Mesendoderm (in vitro differentiated cells): Measurements from ENCODE around the gene CCDC47.
"Not testable (repeated sequence)": the region's sequence is repeated elsewhere in the genome, so short reads cannot be mapped to it uniquely, and the experiment has no call there.

Experiments
- DNase-seq: peaks from one replicate; pipeline ENCODE4 v3.0.0; 2013
- H2AK5ac ChIP-seq: 2 replicates; pipeline ENCODE4 v1.6.1; 2013; ENCODE audit warnings: low read length, inconsistent platforms
- H2BK120ac ChIP-seq: 2 replicates; pipeline ENCODE4 v1.6.1; 2013; ENCODE audit warnings: low read depth, mild to moderate bottlenecking, low read length, moderate library complexity, mixed read lengths
- H2BK15ac ChIP-seq: replicated peaks from 2 replicates; pipeline ENCODE4 v1.6.1; 2013; ENCODE audit warnings: low read depth, mild to moderate bottlenecking, moderate library complexity
- H2BK5ac ChIP-seq: 2 replicates; pipeline ENCODE4 v1.6.1; 2013; ENCODE audit warnings: low read length, inconsistent platforms
- H3K18ac ChIP-seq: 2 replicates; pipeline ENCODE4 v1.6.1; 2013; ENCODE audit warnings: mild to moderate bottlenecking, low read length, mixed read lengths
- H3K23ac ChIP-seq: one replicate; pipeline ENCODE4 v1.6.1; 2013; ENCODE audit warnings: low read length
- H3K27ac ChIP-seq: 2 replicates; pipeline ENCODE4 v1.5.1; 2013; ENCODE audit warnings: low read depth, mild to moderate bottlenecking, inconsistent platforms, low read length, moderate library complexity
- H3K27me3 ChIP-seq: 2 replicates; pipeline ENCODE4 v1.6.1; 2013; ENCODE audit warnings: low read length, control low read depth, mild to moderate bottlenecking, inconsistent platforms; ENCODE audit not compliant: insufficient read depth, poor library complexity
- H3K36me3 ChIP-seq: 2 replicates; pipeline ENCODE4 v1.6.1; 2013; ENCODE audit warnings: low read length, inconsistent platforms; ENCODE audit not compliant: control insufficient read depth, insufficient read depth
- H3K4ac ChIP-seq: one replicate; pipeline ENCODE4 v1.6.1; 2013; ENCODE audit warnings: low read depth, mild to moderate bottlenecking, low read length, moderate library complexity
- H3K4me1 ChIP-seq: 2 replicates; pipeline ENCODE4 v1.6.1; 2013; ENCODE audit warnings: low read depth, low read length, inconsistent platforms; ENCODE audit not compliant: control insufficient read depth
- H3K4me2 ChIP-seq: 2 replicates; pipeline ENCODE4 v1.6.1; 2013; ENCODE audit warnings: low read length
- H3K4me3 ChIP-seq: 2 replicates; pipeline ENCODE4 v1.5.1; 2013; ENCODE audit warnings: mild to moderate bottlenecking, low read length
- H3K56ac ChIP-seq: one replicate; pipeline ENCODE4 v1.6.1; 2013; ENCODE audit warnings: low read length
- H3K79me1 ChIP-seq: 2 replicates; pipeline ENCODE4 v1.6.1; 2013; ENCODE audit warnings: low read length, inconsistent platforms
- H3K79me2 ChIP-seq: 2 replicates; pipeline ENCODE4 v1.6.1; 2013; ENCODE audit warnings: mild to moderate bottlenecking, low read length; ENCODE audit not compliant: control insufficient read depth, insufficient read depth
- H3K9ac ChIP-seq: 2 replicates; pipeline ENCODE4 v1.6.1; 2013; ENCODE audit warnings: low read length, inconsistent platforms
- H4K5ac ChIP-seq: one replicate; pipeline ENCODE4 v1.6.1; 2013; ENCODE audit warnings: low read length
- H4K8ac ChIP-seq: one replicate; pipeline ENCODE4 v1.6.1; 2013; ENCODE audit warnings: low read depth, mild to moderate bottlenecking, control low read depth, low read length, moderate library complexity
- WGBS: extraction: QIAGEN DNeasy Blood & Tissue Kit; methylation state at CpG from one replicate; pipeline ENCODE4 v1.1.7; 2013; ENCODE audit warnings: low lambda C conversion rate, missing lambda C conversion rate; ENCODE audit not compliant: insufficient coverage; ENCODE audit errors: extremely low coverage; 5-methylcytosine and 5-hydroxymethylcytosine counted together

Gene CCDC47

DNA sequence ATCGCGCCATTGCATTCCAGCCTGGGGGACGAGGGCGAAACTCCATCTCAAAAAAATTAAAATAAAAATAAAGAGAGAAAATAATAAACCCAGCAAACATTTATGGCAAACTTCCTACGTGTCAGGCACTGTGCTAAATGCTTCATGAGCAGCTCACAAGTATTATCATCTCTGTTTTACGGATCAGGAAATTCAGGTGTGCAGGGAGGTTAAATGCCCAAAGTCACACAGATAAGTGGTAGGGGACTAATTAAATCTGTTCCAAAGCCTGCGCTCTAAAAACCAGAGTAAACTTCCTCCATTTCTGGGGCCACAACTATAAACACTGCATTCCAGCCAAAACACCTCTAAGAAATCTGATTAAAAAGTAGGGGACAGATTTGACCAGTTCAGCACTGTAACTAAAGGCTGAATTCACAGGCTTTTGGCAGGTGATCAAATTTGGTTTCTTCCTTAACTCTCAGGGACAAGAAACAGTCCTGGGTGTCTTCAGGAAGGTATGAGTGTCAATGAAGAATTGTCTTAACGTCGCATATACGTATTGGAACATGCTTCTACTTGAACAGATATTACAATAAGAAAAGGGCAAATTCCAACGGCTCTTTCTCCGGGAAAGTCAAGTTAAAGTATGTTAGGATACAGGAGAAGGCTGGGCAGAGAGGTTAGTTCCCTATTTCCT, 32.8 kb downstream of the CCDC47 start:
- no CpG with 5 or more reads among the region's 12 CpGs for WGBS
- Histone ChIP-seq H4K8ac (no peak overlapping the region), H2BK15ac (no peak overlapping the region), H2AK5ac (no peak overlapping the region), H3K4me3 (peak overlapping the region; percentile 91), H3K27me3 (no peaks in the 10 kb centered on the region), H3K9ac (peak overlapping the region; percentile 96), H3K79me2 (peaks cover 4% of the 10 kb centered on the region), H3K4me1 (peaks cover 3% of the 10 kb centered on the region), H3K36me3 (no peaks in the 10 kb centered on the region), H3K4me2 (peak overlapping the region; percentile 53), H2BK5ac (no peak overlapping the region), H3K79me1 (peaks cover 2% of the 10 kb centered on the region), H3K4ac (no peak overlapping the region), H3K18ac (peak overlapping the region; percentile 85), H3K23ac (no peak overlapping the region), H4K5ac (no peak overlapping the region), H3K56ac (peak overlapping the region; percentile 97), H2BK120ac (no peak overlapping the region), H3K27ac (peak overlapping the region; percentile 98)
- peak; percentile 4 for DNase-seq

DNA sequence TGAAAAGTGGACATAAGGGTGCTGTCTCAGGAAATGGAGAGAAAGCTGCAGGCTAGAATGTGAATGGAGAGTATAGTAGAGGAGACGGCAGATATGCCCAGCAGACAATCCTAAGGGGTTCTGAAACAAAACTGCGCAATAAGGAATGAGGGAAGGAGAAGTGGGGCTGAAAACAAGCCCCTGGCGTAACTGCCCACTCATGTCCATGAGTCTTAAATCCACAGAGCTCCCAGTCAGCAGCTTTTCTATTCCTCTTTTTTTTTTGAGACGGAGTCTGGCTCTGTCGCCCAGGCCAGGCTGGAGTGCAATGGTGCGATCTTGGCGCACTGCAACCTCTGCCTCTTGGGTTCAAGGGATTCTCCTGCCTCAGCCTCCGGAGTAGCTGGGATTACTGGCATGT, 37.7 kb downstream of the CCDC47 start:
- Histone ChIP-seq H2BK15ac (no peak overlapping the region), H3K79me2 (peaks cover 3% of the 10 kb centered on the region), H3K79me1 (peaks cover under 1% of the 10 kb centered on the region), H2BK120ac (no peak overlapping the region), H3K9ac (no peak overlapping the region), H3K18ac (no peak overlapping the region), H3K23ac (no peak overlapping the region), H4K8ac (no peak overlapping the region), H2BK5ac (no peak overlapping the region), H3K4me1 (peaks cover 3% of the 10 kb centered on the region), H3K36me3 (no peaks in the 10 kb centered on the region), H3K56ac (no peak overlapping the region), H3K27ac (no peak overlapping the region), H3K4ac (no peak overlapping the region), H3K27me3 (no peaks in the 10 kb centered on the region), H3K4me3 (no peak overlapping the region), H4K5ac (no peak overlapping the region), H2AK5ac (no peak overlapping the region), H3K4me2 (no peak overlapping the region)
- no peak for DNase-seq
- WGBS: no CpG with 5 or more reads among the region's 8 CpGs

DNA sequence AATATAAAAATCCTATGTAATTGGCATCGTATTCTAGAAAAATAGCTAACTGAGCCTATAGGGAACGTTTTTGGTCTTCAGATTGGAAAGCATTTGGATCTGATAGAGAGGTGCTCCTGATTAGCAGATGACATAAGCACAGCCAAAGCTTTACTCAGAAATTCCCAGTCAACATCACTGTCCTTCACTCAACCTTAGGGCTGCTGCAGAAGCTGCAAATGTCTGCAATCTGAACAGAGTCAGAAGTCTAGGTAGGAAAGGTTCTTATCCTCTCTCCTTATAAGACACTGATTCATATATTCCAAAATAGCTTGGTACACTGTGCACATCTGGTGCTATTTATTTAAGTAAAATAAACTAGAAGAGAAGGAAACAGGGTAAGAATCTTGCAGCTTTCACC, 51.0 kb downstream of the CCDC47 start:
- Histone ChIP-seq H2BK120ac (no peak overlapping the region), H3K4ac (no peak overlapping the region), H3K27ac (no peak overlapping the region), H3K27me3 (no peaks in the 10 kb centered on the region), H3K79me2 (no peaks in the 10 kb centered on the region), H3K9ac (no peak overlapping the region), H4K8ac (no peak overlapping the region), H3K56ac (no peak overlapping the region), H3K79me1 (no peaks in the 10 kb centered on the region), H3K4me3 (no peak overlapping the region), H4K5ac (no peak overlapping the region), H3K23ac (no peak overlapping the region), H3K36me3 (no peaks in the 10 kb centered on the region), H2BK5ac (no peak overlapping the region), H3K18ac (no peak overlapping the region), H3K4me2 (no peak overlapping the region), H2AK5ac (no peak overlapping the region), H3K4me1 (no peaks in the 10 kb centered on the region), H2BK15ac (no peak overlapping the region)
- DNase-seq: no peak
- WGBS: no CpG with 5 or more reads among the region's 2 CpGs

DNA sequence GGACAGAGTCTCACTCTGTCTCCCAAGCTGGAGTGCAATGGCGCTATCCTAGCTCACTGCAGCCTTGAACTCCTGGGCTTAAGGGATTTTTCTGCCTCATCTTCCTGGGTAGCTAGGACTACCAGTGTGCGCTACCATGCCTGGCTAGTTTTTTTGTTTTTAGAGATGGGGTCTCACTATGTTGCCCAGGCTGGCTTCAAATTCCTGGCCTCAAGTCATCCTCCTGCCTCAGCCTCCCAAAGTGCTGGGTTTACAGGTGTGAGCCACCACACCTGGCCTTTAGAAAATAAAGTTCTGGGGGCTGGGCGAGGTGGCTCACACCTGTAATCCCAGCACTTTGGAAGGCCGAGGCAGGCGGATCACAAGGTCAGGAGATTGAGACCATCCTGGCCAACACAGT, 53.2 kb downstream of the CCDC47 start:
- not testable (repeated sequence) for DNase-seq, H2AK5ac ChIP-seq, H2BK15ac ChIP-seq, H3K9ac ChIP-seq, H3K23ac ChIP-seq, H3K4me2 ChIP-seq, H4K8ac ChIP-seq, H3K27me3 ChIP-seq, H3K36me3 ChIP-seq, H2BK120ac ChIP-seq, H3K4me1 ChIP-seq, H3K27ac ChIP-seq, H3K4me3 ChIP-seq, H3K79me2 ChIP-seq, H3K79me1 ChIP-seq, H2BK5ac ChIP-seq, H4K5ac ChIP-seq, H3K18ac ChIP-seq, H3K56ac ChIP-seq, H3K4ac ChIP-seq
- no CpG with 5 or more reads among the region's 5 CpGs for WGBS

DNA sequence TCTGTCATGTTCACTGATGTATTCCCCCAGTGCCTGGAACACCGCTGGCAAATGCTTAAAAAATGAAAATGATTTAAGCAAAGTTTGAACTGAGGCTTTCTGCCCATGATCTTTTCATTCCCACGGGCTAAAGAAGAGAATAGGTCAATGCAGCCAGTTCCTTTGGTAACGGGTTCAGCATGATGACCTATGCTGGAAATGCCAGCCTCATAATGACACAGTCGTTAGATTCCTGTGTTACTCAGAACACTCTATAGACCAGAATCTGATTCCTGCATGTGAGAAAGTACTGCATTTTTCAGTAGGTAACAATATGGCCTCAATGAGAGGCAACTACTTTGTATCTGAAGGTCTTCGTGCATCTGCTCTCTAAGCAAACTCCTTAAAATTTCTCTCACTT, 54.4 kb downstream of the CCDC47 start:
- Histone ChIP-seq H3K9ac (no peak overlapping the region), H2BK5ac (no peak overlapping the region), H3K4me1 (no peaks in the 10 kb centered on the region), H3K27ac (no peak overlapping the region), H3K56ac (no peak overlapping the region), H3K4me3 (no peak overlapping the region), H2BK120ac (no peak overlapping the region), H4K5ac (no peak overlapping the region), H2BK15ac (no peak overlapping the region), H3K23ac (no peak overlapping the region), H3K27me3 (no peaks in the 10 kb centered on the region), H3K18ac (no peak overlapping the region), H3K4ac (no peak overlapping the region), H4K8ac (no peak overlapping the region), H3K79me2 (no peaks in the 10 kb centered on the region), H3K4me2 (no peak overlapping the region), H2AK5ac (no peak overlapping the region), H3K36me3 (no peaks in the 10 kb centered on the region), H3K79me1 (no peaks in the 10 kb centered on the region)
- no CpG with 5 or more reads among the region's 5 CpGs for whole genome bisulfite sequencing
- no peak for DNase-seq

DNA sequence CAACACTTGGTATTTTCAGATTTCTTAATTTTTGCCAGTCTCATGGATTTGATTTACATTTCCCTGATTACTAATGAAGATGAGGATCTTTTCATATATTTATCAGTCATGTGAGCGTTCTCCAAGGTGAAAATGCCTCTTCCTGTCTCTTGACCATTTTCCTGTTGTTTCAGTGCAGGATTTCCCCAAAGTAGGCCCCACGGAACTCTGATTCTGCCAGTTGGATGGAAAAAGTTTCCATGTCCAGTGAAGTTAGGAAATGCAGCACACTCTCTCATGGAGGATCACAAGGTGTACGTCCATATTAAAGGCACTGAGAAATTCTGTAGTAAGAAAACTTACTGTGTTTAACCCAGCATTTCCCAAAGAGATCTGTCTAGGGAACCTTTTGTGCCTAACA, 57.0 kb downstream of the CCDC47 start:
- H3K4me2 ChIP-seq: no peak overlapping the region
- H3K4me1 ChIP-seq: no peaks in the 10 kb centered on the region
- H3K27ac ChIP-seq: no peak overlapping the region
- H3K18ac ChIP-seq: no peak overlapping the region
- H2BK15ac ChIP-seq: no peak overlapping the region
- H3K23ac ChIP-seq: no peak overlapping the region
- no peak overlapping the region for H3K4ac ChIP-seq
- no peak for DNase-seq
- no peak overlapping the region for H2BK5ac ChIP-seq
- H3K4me3 ChIP-seq: no peak overlapping the region
- H4K8ac ChIP-seq: no peak overlapping the region
- H3K79me1 ChIP-seq: no peaks in the 10 kb centered on the region
- H3K27me3 ChIP-seq: no peaks in the 10 kb centered on the region
- H3K9ac ChIP-seq: no peak overlapping the region
- no peak overlapping the region for H2AK5ac ChIP-seq
- no peak overlapping the region for H3K56ac ChIP-seq
- no peak overlapping the region for H4K5ac ChIP-seq
- no peaks in the 10 kb centered on the region for H3K79me2 ChIP-seq
- no CpG with 5 or more reads among the region's 3 CpGs for WGBS
- H3K36me3 ChIP-seq: no peaks in the 10 kb centered on the region
- no peak overlapping the region for H2BK120ac ChIP-seq
